Measurements from ENCODE around the gene EIF4EBP3. TPM values are rescaled to one million over a fixed set of nuclear protein-coding genes. Genes with fewer than 3 reads are reported as not detected.
"Not testable (repeated sequence)": the region's sequence is repeated elsewhere in the genome, so short reads cannot be mapped to it uniquely, and the experiment has no call there.

EIF4EBP3 gene
- total RNA-seq, 1 donor from 2014 or later: 13.8 TPM

DNA sequence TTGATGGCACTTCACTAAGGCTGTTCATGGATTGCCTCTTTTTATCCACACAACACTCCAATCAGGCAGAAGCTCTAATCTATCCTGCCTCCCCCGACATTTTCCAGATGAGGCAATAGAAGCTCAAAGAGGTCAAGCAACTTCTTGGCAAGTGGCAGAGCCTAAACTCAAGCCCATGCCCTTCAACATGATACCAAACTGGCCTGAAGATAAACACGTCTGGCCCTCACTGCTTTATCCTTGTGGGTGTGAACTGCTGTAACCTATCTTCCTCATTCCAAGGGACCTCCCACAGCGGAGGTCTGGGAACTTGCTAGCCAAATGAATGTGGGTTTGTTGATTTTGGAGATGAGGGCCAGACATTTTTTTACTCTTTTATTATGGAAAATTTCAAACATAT lies 26.7 kb downstream of the EIF4EBP3 start:
- no peak for DNase-seq
- no peak overlapping the region for H3K27ac Mint-ChIP-seq
- no peak overlapping the region for H3K4me3 Mint-ChIP-seq
- peaks cover 17% of the 10 kb centered on the region for H3K4me1 Mint-ChIP-seq
- H3K9me3 Mint-ChIP-seq: no peaks in the 10 kb centered on the region
- intact Hi-C loops (cut with micrococcal nuclease): no loop called here
- peaks cover 7% of the 10 kb centered on the region for H3K36me3 Mint-ChIP-seq (ENCODE audit: low read depth)
- H3K27me3 Mint-ChIP-seq: no peaks in the 10 kb centered on the region

DNA sequence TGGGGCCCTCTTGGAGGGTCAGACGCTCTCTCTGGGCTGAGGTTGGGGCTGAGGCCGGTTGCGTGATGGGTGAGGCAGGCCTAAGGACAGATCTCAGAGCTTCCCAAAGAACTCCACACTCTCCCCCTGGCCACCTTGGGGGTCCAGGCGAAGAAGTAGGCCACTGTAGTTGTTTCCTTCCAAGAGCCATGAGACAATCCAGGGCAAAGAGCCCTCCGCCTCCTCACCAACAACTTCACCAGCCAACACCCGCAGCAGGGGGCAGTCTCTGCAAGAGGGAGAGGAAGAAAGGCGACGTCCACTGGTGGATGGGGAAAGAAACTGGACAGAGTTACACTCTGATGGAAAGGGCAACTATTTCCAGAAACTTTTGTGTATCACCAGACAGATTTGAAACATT lies 27.8 kb downstream of the EIF4EBP3 start:
- Mint-ChIP-seq H3K4me1 (peaks cover 10% of the 10 kb centered on the region), H3K27ac (no peak overlapping the region), H3K36me3 (ENCODE audit: low read depth) (peaks cover 5% of the 10 kb centered on the region), H3K27me3 (peaks cover 2% of the 10 kb centered on the region), H3K4me3 (no peak overlapping the region), H3K9me3 (no peaks in the 10 kb centered on the region)
- DNase-seq: no peak
- intact Hi-C loops (cut with micrococcal nuclease): no loop called here

- H3K27me3 Mint-ChIP-seq: peaks cover 14% of the 10 kb centered on the region
- no peak overlapping the region for H3K4me3 Mint-ChIP-seq
- no peaks in the 10 kb centered on the region for H3K36me3 Mint-ChIP-seq (ENCODE audit: low read depth)
- H3K27ac Mint-ChIP-seq: no peak overlapping the region
- peaks cover 10% of the 10 kb centered on the region for H3K4me1 Mint-ChIP-seq
- no peaks in the 10 kb centered on the region for H3K9me3 Mint-ChIP-seq
- intact Hi-C loops (cut with micrococcal nuclease): no loop called here
- DNase-seq: no peak
These were observed 29.3 kb downstream of the EIF4EBP3 start for GRCh38 chr5:140576776-140577201.

GRCh38 chr5:140579188-140579747 lies 31.8 kb downstream of the EIF4EBP3 start:
- H3K9me3 Mint-ChIP-seq; H3K4me3 Mint-ChIP-seq; DNase-seq; H3K4me1 Mint-ChIP-seq; H3K27ac Mint-ChIP-seq; H3K36me3 Mint-ChIP-seq (ENCODE audit: low read depth); intact Hi-C loops (cut with micrococcal nuclease): not testable (repeated sequence)
- peaks cover 29% of the 10 kb centered on the region for H3K27me3 Mint-ChIP-seq

DNA sequence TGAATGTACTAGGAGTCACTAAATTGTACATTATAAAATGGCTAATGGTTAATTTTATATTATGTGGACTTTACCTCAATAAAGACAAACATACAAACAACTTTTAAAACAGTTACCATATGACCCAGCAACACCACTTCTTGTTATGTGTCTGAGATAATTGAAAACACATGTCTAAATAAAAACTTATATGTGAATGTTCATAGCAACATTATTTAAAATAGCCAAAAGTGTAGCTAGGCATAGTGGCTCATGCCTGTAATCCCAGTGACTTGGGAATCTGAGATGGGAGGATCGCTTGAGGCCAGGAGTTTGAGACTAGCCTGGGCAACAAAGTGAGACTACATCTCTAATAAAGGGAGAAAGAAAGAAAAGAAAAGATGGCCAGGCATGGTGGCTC lies 40.0 kb downstream of the EIF4EBP3 start:
- Mint-ChIP-seq H3K36me3 (ENCODE audit: low read depth) (no peaks in the 10 kb centered on the region), H3K4me3 (no peak overlapping the region), H3K9me3 (peaks cover 2% of the 10 kb centered on the region), H3K27ac (no peak overlapping the region), H3K4me1 (no peaks in the 10 kb centered on the region), H3K27me3 (peaks cover 19% of the 10 kb centered on the region)
- intact Hi-C loops (cut with micrococcal nuclease): no loop called here
- no peak for DNase-seq

- Mint-ChIP-seq H3K4me1 (no peaks in the 10 kb centered on the region), H3K27me3 (peaks cover 12% of the 10 kb centered on the region), H3K27ac (no peak overlapping the region)
These were observed 41.0 kb downstream of the EIF4EBP3 start for GRCh38 chr5:140588311-140589070.

GRCh38 chr5:140590861-140591260 lies 43.4 kb downstream of the EIF4EBP3 start:
- Mint-ChIP-seq H3K27ac (no peak overlapping the region), H3K4me1 (no peaks in the 10 kb centered on the region), H3K4me3 (no peak overlapping the region), H3K27me3 (peaks cover 12% of the 10 kb centered on the region), H3K9me3 (no peaks in the 10 kb centered on the region), H3K36me3 (ENCODE audit: low read depth) (no peaks in the 10 kb centered on the region)
- no peak for DNase-seq
- intact Hi-C loops (cut with micrococcal nuclease): no loop called here

More at GRCh38 chr5:140588311-140589070, 41.0 kb downstream of the EIF4EBP3 start:
- DNase-seq: no peak
- Mint-ChIP-seq H3K4me3 (no peak overlapping the region), H3K36me3 (ENCODE audit: low read depth) (no peaks in the 10 kb centered on the region), H3K9me3 (peaks cover 2% of the 10 kb centered on the region)
- intact Hi-C loops (cut with micrococcal nuclease): no loop called here

- Mint-ChIP-seq H3K4me3 (no peak overlapping the region), H3K9me3 (no peaks in the 10 kb centered on the region), H3K36me3 (ENCODE audit: low read depth) (no peaks in the 10 kb centered on the region), H3K27ac (no peak overlapping the region), H3K27me3 (peaks cover 10% of the 10 kb centered on the region), H3K4me1 (no peaks in the 10 kb centered on the region)
- intact Hi-C loops (cut with micrococcal nuclease): no loop called here
- DNase-seq: no peak
These were observed 44.4 kb downstream of the EIF4EBP3 start for GRCh38 chr5:140591747-140592372.

- not testable (repeated sequence) for H3K4me3 Mint-ChIP-seq; H3K36me3 Mint-ChIP-seq (ENCODE audit: low read depth)
These were observed 45.6 kb downstream of the EIF4EBP3 start for GRCh38 chr5:140593070-140593469.

GRCh38 chr5:140594169-140594568 lies 46.7 kb downstream of the EIF4EBP3 start:
- intact Hi-C loops (cut with micrococcal nuclease): no loop called here
- peaks cover 8% of the 10 kb centered on the region for H3K27me3 Mint-ChIP-seq
- H3K36me3 Mint-ChIP-seq (ENCODE audit: low read depth): no peaks in the 10 kb centered on the region
- no peak overlapping the region for H3K4me3 Mint-ChIP-seq
- no peaks in the 10 kb centered on the region for H3K4me1 Mint-ChIP-seq
- DNase-seq: no peak
- no peak overlapping the region for H3K27ac Mint-ChIP-seq
- no peaks in the 10 kb centered on the region for H3K9me3 Mint-ChIP-seq

More at GRCh38 chr5:140593070-140593469, 45.6 kb downstream of the EIF4EBP3 start:
- DNase-seq; H3K9me3 Mint-ChIP-seq; intact Hi-C loops (cut with micrococcal nuclease); H3K4me1 Mint-ChIP-seq; H3K27ac Mint-ChIP-seq: not testable (repeated sequence)
- peaks cover 12% of the 10 kb centered on the region for H3K27me3 Mint-ChIP-seq

GRCh38 chr5:140595538-140596300 lies 48.3 kb downstream of the EIF4EBP3 start:
- Mint-ChIP-seq H3K4me1 (no peaks in the 10 kb centered on the region), H3K27ac (no peak overlapping the region), H3K27me3 (peaks cover 12% of the 10 kb centered on the region), H3K36me3 (ENCODE audit: low read depth) (no peaks in the 10 kb centered on the region), H3K4me3 (no peak overlapping the region), H3K9me3 (no peaks in the 10 kb centered on the region)
- intact Hi-C loops (cut with micrococcal nuclease): no loop called here
- no peak for DNase-seq

DNA sequence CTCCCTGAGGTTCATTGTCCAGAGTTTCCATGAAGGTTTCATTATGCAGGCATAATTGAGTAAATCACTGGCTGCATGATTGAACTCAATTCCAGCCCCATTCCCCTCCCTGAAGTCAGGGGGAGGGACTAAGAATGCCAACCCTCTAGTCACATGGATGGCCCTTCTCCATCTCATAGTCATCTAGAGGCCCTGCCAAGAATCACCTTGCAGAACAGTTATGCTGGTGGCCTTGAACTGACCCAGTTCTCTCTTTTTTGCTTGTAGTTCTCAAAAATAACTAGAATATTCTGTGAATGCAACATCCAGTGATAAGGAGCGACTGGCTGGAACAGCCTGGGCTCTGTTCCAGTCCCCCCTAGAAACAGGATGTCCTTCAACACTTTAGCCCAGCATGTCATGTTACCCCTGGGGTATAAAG lies 48.9 kb downstream of the EIF4EBP3 start:
- Mint-ChIP-seq H3K36me3 (ENCODE audit: low read depth) (no peaks in the 10 kb centered on the region), H3K27me3 (peaks cover 12% of the 10 kb centered on the region), H3K27ac (no peak overlapping the region), H3K4me3 (no peak overlapping the region), H3K9me3 (no peaks in the 10 kb centered on the region), H3K4me1 (no peaks in the 10 kb centered on the region)
- DNase-seq: no peak
- intact Hi-C loops (cut with micrococcal nuclease): no loop called here

- no peak overlapping the region for H3K4me3 Mint-ChIP-seq
- H3K27me3 Mint-ChIP-seq: peaks cover 13% of the 10 kb centered on the region
- no peak for DNase-seq
- H3K4me1 Mint-ChIP-seq: no peaks in the 10 kb centered on the region
- intact Hi-C loops (cut with micrococcal nuclease): no loop called here
- no peaks in the 10 kb centered on the region for H3K36me3 Mint-ChIP-seq (ENCODE audit: low read depth)
- no peaks in the 10 kb centered on the region for H3K9me3 Mint-ChIP-seq
- no peak overlapping the region for H3K27ac Mint-ChIP-seq
These were observed 51.4 kb downstream of the EIF4EBP3 start for GRCh38 chr5:140598836-140599235.

Measured in activated CD4-positive, alpha-beta T cell treated with anti-CD3 and anti-CD28 coated beads, Interleukin-2, amount 10 ng/mL, durations not matched to agents 24 days and 14 days (primary cell).